ENCODE results near the gene GSPT1. TPM values are rescaled to one million over a fixed set of nuclear protein-coding genes. Genes with fewer than 3 reads are reported as not detected.

GSPT1 gene
- total and polyA plus RNA-seq, 9 of the 15 experiments (the other 6 are each of a cell fraction or from before 2014, with no cell fraction given) = 63.8 to 269 (median 148) TPM

DNA sequence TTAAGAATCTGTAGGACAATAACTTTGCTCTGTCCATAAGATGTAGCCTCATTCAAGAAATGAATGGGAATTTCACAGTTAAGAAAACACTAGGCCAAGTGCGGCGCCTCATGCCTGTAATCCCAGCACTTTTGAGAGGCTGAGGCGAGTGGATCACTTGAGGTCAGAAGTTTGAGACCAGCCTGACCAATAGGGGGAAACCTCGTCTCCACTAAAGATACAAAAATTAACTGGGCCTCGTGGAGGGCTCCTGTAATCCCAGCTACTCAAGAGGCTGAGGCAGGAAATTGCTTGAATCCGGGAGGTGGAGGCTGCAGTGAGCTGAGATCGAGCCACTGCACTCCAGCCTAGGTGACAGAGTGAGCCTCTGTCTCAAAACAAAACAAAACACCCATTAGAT is 44.6 kb downstream of the GSPT1 start:
- no peak overlapping the region for H3K4me3 ChIP-seq
- H2AFZ ChIP-seq (ENCODE audit: low read depth, low read length) = no peak overlapping the region
- H3K36me3 ChIP-seq (ENCODE audit: control insufficient read depth, insufficient read depth, low read length) = peaks cover 75% of the 10 kb centered on the region
- CTCF ChIA-PET (ENCODE audit: low intra/inter-chr PET ratio) = interaction anchor here (1.7 kb wide), 1 partner anchor 197 kb away, joined by 5 read pairs; no protein-coding TSS in a partner anchor
- intact Hi-C loops (cut with micrococcal nuclease) (no loop called here), in situ Hi-C loops (cut with MboI) (no loop called here)
- peaks cover 0 to 4% of the 10 kb centered on the region in 2 experiments; a peak in 1 of 5 replicates for H3K4me1 ChIP-seq (replicated peaks in 1 of 2; ENCODE audit: control insufficient read depth in 2 of 2, insufficient read depth in 2 of 2, low read length in 2 of 2)
- H3K9ac ChIP-seq (ENCODE audit: insufficient read depth in 1 of 2, low read depth in 2 of 2, low read length in 2 of 2) = no peak overlapping the region
- no TSS peak for BruUV-seq (replicated peaks)
- no peaks in the 10 kb centered on the region for H4K20me1 ChIP-seq (replicated peaks; ENCODE audit: control insufficient read depth, insufficient read depth, low read length)
- ATAC-seq = peak; percentile 69
- no peak for FAIRE-seq
- H3K9me3 ChIP-seq (replicated peaks; ENCODE audit: control insufficient read depth, insufficient read depth, low read depth, low read length) = no peaks in the 10 kb centered on the region
- DNase-seq (ENCODE audit: extremely low read depth in 1 of 4, low spot score in 3 of 4) = peak in 1 of 4 experiments; percentile 51
- H3K27me3 ChIP-seq (ENCODE audit: control insufficient read depth in 2 of 2, insufficient read depth in 2 of 2, low read length in 2 of 2) = no peaks in the 10 kb centered on the region
- 63% methylated on average over 7 of the region's 7 CpGs for WGBS (ENCODE audit: insufficient coverage, low coverage, missing lambda C conversion rate)
- H3K79me2 ChIP-seq (ENCODE audit: control insufficient read depth, insufficient read depth, low read length) = peaks cover 3% of the 10 kb centered on the region; the same call in 1 of the 3 replicates
- no peaks in the 10 kb centered on the region for H3K9me1 ChIP-seq (ENCODE audit: control insufficient read depth, insufficient read depth, low read length)
- no peak overlapping the region for H3K27ac ChIP-seq (ENCODE audit: extremely low read depth, low read depth, low read length)
- H3K4me2 ChIP-seq (ENCODE audit: insufficient read depth, low read length) = no peak overlapping the region
- POLR2A ChIA-PET = interaction anchor here (0.6 to 0.7 kb wide), 2 partner anchors 183 to 413 kb away, joined by 3 to 4 read pairs; no protein-coding TSS in a partner anchor
- TF ChIP-seq CBX1 (IDR thresholded peaks at IDR 0.05; ENCODE audit: low read depth) = no peak
- 0 out of 2 replicates have a peak, but pooled peaks have one; percentile 34 for TF ChIP-seq MYC (IDR thresholded peaks at IDR 0.05; ENCODE audit: low read depth, low read length)
- no peak for TF ChIP-seq MYC (CRISPR knock-in tag; IDR thresholded peaks at IDR 0.05; ENCODE audit: borderline replicate concordance, low read depth)
- no peak for TF ChIP-seq ZNF175 (CRISPR knock-in tag; IDR thresholded peaks at IDR 0.05; ENCODE audit: low read depth)
- peak; percentile 16 to 39 (median 33); a peak in 2 of 6 replicates for TF ChIP-seq CTCF (IDR thresholded peaks at IDR 0.05 in 2 of 3, conservative IDR thresholded peaks at IDR 0.05 in 1 of 3; ENCODE audit: insufficient read depth in 2 of 3, low read depth in 1 of 3, low read length in 3 of 3)
- TF ChIP-seq MXI1 (IDR thresholded peaks at IDR 0.05; ENCODE audit: low read depth, low read length) = no peak

Measured in K562 (cell line).